WERI-Rb-1 (cell line): Measurements from ENCODE around the gene AIPL1.

Experiments
- DNase-seq: peaks from one replicate; pipeline ENCODE4 v3.0.0-alpha.2; 2020
- H3K27ac ChIP-seq: fragments of 250-450 bp; sonication (Bioruptor Pico); 2 replicates; pipeline ENCODE4 v1.5.1; 2020; ENCODE audit warnings: mild to moderate bottlenecking, moderate library complexity
- H3K27me3 ChIP-seq: fragments of 250-450 bp; sonication (Bioruptor Pico); 2 replicates; pipeline ENCODE4 v1.5.1; 2021; ENCODE audit warnings: mild to moderate bottlenecking, low read depth, moderate library complexity; ENCODE audit not compliant: insufficient read depth, severe bottlenecking
- H3K36me3 ChIP-seq: fragments of 250-450 bp; sonication (Bioruptor Pico); 2 replicates; pipeline ENCODE4 v1.5.1; 2020; ENCODE audit warnings: mild to moderate bottlenecking, moderate library complexity
- H3K4me3 ChIP-seq: 2 replicates; pipeline ENCODE4 v1.5.1; 2011; ENCODE audit warnings: low read depth, mild to moderate bottlenecking, control low read depth, low read length
- H3K9me3 ChIP-seq: fragments of 250-450 bp; sonication (Bioruptor Pico); 2 replicates; pipeline ENCODE4 v1.5.1; 2021; ENCODE audit warnings: mild to moderate bottlenecking, moderate library complexity; ENCODE audit not compliant: severe bottlenecking
- TF ChIP-seq, protein P1 (sequence below): IDR thresholded peaks from 2 replicates; pipeline ENCODE4 v1.5.1; 2011; ENCODE audit warnings: low read depth, mild to moderate bottlenecking, control low read depth, inconsistent platforms, low read length

AIPL1 gene

DNA sequence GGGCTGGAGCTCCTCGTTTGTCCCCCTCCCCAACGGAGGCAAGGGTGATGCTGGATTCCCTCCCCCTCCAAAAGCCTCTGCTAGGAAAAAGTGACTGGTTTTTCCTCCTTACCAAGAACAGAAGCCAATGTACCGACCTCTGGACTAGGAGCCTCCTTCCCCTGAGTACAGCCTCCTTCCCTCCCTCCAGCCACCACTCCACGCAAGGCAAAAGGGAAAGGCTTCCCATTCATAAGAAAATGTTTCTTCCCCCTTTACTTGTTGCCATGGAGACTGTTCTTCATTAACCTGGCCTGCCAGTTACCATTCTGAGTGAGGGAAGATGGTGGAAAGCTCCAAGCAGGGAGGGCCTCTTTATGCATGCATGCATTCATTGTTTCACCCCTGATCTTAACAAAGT is 5.0 kb upstream of the AIPL1 start:
- Histone ChIP-seq H3K27ac (no peak overlapping the region), H3K36me3 (no peaks in the 10 kb centered on the region; the same call in 1 of the 2 replicates), H3K9me3 (no peaks in the 10 kb centered on the region), H3K27me3 (no peaks in the 10 kb centered on the region), H3K4me3 (no peak overlapping the region)
- TF ChIP-seq, protein P1, sequence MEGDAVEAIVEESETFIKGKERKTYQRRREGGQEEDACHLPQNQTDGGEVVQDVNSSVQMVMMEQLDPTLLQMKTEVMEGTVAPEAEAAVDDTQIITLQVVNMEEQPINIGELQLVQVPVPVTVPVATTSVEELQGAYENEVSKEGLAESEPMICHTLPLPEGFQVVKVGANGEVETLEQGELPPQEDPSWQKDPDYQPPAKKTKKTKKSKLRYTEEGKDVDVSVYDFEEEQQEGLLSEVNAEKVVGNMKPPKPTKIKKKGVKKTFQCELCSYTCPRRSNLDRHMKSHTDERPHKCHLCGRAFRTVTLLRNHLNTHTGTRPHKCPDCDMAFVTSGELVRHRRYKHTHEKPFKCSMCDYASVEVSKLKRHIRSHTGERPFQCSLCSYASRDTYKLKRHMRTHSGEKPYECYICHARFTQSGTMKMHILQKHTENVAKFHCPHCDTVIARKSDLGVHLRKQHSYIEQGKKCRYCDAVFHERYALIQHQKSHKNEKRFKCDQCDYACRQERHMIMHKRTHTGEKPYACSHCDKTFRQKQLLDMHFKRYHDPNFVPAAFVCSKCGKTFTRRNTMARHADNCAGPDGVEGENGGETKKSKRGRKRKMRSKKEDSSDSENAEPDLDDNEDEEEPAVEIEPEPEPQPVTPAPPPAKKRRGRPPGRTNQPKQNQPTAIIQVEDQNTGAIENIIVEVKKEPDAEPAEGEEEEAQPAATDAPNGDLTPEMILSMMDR = no peak
- no peak for DNase-seq

GRCh38 chr17:6437956-6438355 is 3.0 kb upstream of the AIPL1 start:
- Histone ChIP-seq H3K36me3 (peaks cover 8% of the 10 kb centered on the region), H3K27me3 (no peaks in the 10 kb centered on the region), H3K4me3 (no peak overlapping the region), H3K9me3 (no peaks in the 10 kb centered on the region), H3K27ac (no peak overlapping the region)
- DNase-seq = no peak
- TF ChIP-seq, protein P1 = no peak

DNA sequence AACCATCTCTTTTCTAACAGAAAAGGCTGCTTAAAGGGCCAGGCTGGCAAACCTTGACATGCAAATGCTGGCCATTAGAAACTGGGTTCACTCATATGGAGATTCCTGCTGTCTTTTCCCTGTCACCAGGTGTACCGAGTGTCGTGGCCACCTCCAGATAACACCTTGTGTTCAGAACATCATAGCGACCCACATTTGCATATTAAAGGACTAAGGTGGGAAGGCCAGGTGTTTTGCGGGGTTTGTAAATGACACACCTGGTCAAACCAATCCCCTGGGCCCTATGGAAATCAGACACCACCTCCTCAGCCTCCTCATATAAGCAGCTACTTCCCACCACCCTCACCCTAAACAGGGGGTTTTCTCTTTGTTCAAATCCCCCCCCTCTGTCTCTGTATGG is 2.5 kb upstream of the AIPL1 start:
- TF ChIP-seq, protein P1 = no peak
- Histone ChIP-seq H3K36me3 (peaks cover 13% of the 10 kb centered on the region), H3K27me3 (no peaks in the 10 kb centered on the region), H3K9me3 (no peaks in the 10 kb centered on the region), H3K4me3 (no peak overlapping the region), H3K27ac (no peak overlapping the region)
- no peak for DNase-seq

DNA sequence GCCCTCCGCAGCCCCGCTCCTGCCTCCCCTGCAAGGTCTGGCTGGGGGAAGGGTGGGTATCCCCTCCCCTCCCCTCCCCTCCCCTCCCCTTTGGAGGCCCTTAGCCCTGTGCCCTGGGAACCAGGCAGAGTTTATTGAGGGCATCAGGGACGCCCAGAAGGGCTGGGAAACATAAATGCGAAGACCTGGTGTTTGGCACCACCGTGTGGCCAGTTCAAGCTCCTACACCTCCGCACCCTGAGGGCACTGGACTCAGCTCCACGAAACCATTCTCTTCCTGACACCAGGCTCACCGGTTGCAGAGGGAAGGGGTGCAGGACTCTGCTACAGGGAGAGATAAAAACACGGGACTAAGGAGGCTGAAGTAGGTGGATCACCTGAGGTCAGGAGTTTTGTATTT is 1.0 kb upstream of the AIPL1 start:
- peak overlapping the region; percentile 96 for H3K27ac ChIP-seq
- H3K36me3 ChIP-seq = peaks cover 28% of the 10 kb centered on the region
- peaks cover 11% of the 10 kb centered on the region for H3K9me3 ChIP-seq
- H3K27me3 ChIP-seq = no peaks in the 10 kb centered on the region
- peak; percentile 82 for DNase-seq
- no peak overlapping the region for H3K4me3 ChIP-seq
- TF ChIP-seq, protein P1 = peak; percentile 85

DNA sequence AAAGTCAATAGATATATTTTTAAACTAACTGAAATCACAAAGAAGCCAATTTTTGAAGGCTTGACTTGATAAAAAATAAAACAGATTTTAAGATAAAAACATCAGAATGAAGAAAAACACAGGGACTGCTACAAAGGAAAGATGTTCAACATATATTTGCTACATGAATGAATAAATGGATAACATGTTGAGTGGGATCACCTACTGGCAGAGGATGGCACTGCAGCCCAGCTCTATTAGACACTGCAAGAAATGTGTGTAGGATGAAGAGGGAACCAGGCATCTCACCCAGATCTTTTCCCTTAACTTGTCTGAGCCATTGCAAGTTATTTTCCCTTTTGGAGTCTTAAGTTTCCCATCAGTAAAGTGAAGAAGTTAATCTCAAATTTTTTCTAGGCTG is 4.2 kb downstream of the AIPL1 start:
- no peaks in the 10 kb centered on the region for H3K27me3 ChIP-seq
- TF ChIP-seq, protein P1 = peak; percentile 76
- peak overlapping the region; percentile 91 for H3K27ac ChIP-seq
- H3K36me3 ChIP-seq = peaks cover 77% of the 10 kb centered on the region
- no peak overlapping the region for H3K4me3 ChIP-seq
- DNase-seq = peak; percentile 51
- peaks cover 16% of the 10 kb centered on the region for H3K9me3 ChIP-seq

- TF ChIP-seq, protein P1 = no peak
- peaks cover 88% of the 10 kb centered on the region for H3K36me3 ChIP-seq
- DNase-seq = peak; percentile 97
- H3K4me3 ChIP-seq = peak overlapping the region; percentile 3; the same call in 1 of the 2 replicates
- H3K27me3 ChIP-seq = no peaks in the 10 kb centered on the region
- peak overlapping the region; percentile 91 for H3K27ac ChIP-seq
- H3K9me3 ChIP-seq = peaks cover 16% of the 10 kb centered on the region
Observed at GRCh38 chr17:6429266-6429665, 5.7 kb downstream of the AIPL1 start.
